Measurements from ENCODE around the gene C14orf93.

GRCh38 chr14:23021434-23021833 is 11.5 kb upstream of the C14orf93 start:
- no peak for TF ChIP-seq POLR2A (IDR thresholded peaks at IDR 0.05)
- TF ChIP-seq CTCF (IDR thresholded peaks at IDR 0.05) = no peak
